HG02884 (cell line): ENCODE measurements around the gene ACTRT1.

ENCODE experiments used
- ATAC-seq: cut with Tn5 transposase; IDR thresholded peaks from one replicate; pipeline ENCODE4 v1.9.1; 2021; ENCODE audit warnings: mild to moderate bottlenecking, moderate library complexity; ENCODE audit not compliant: unreplicated experiment

ACTRT1 gene

DNA sequence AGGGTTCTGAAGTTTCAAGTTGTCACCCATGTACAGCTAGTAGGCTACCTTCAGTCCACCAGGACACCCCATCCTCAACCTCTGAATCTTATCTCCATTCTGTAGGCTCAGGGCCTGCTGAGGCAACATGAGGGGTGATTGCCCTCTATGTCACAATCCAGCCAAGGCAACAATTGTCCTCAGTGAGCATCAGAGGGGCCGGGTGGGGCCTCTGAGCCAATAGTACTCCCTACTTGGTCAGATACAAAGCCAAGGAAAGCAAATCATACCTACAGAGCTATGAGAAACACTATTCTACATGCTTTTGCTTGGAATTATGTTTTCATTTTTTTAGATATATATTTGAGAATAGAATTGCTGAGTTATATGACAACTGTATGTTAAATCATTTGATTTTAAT, at the start of gene ACTRT1:
ACTRT1 (minus strand) TSS at position 101 of the 400 bp plus-strand sequence. CDS start 197 bp downstream, outside the sequence.
- no peak for ATAC-seq

DNA sequence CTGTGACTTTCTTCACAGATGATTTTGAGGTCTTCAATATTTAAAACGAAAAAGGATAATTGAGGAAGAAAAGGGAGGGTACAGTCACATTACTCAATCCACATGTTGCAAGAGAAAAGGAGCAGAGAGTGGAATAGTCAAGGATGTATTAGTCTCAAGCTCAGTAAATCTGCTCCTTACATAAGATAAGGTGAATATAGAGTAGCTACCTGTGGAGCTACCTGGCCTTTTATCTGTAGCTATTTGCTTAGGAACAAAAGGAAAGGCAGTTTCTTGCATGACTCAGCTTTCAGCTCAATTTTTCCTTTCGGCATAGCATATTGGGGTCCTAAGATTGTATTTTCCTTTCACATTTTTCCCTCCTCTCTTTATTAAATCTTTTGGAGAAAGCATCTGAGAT, 26.3 kb upstream of the ACTRT1 start:
- ATAC-seq, result no peak

DNA sequence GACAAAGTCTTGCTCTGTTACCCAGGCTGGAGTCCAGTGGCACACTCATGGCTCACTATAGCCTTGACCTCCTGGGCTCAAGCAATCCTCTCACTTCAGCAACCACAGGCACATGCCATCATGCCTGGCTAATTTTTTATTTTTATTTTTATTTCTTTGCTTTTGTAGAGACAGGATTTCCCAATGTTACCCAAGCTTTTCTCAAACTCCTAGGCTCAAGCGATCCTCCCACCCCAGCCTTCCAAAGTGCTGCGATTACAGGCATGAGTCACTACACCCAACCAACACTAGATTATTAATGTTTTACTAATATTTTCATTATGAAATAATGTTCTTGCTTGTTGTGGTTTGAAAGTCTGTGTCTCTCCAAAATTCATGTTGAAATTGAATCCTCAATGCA, 5.2 kb upstream of the ACTRT1 start:
- ATAC-seq, result no peak

DNA sequence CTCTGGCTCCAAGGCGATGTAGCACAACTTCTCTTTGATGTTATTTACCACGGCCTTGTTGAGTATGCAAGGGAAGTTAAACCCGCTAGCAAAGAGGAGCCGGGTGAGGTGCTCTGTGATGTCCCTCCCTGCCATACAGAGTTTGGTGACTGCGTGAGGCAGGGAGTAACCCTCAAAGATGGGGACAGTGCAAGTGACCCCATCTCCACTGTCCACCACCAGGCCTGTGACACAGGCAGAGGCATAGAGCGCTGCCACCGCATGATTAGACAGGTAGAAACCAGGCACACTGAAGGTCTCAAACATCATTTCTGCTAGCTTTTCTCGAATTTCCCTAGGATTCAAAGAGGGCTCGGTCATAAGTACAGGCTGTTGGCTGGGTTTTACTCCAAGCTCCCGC, 677 bp downstream of the ACTRT1 start:
- no peak for ATAC-seq

DNA sequence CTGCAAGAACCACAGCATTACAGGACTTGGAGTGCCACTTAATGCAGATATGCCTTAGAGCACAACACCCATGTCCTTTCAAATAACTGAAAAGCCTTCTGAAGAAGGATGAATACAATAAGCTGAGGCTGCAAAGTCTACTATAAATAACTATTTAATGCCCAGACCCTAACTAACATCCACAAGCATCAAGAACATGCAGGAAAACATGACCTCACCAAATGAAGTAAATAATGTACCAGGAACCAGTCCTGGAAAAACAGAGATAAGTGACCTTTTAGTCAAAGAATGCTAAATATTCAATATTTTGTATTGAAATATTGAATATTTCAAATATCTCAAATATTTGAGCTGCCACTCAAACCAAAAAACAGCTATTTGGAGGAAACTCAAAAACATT, 16.9 kb downstream of the ACTRT1 start:
- no peak for ATAC-seq

DNA sequence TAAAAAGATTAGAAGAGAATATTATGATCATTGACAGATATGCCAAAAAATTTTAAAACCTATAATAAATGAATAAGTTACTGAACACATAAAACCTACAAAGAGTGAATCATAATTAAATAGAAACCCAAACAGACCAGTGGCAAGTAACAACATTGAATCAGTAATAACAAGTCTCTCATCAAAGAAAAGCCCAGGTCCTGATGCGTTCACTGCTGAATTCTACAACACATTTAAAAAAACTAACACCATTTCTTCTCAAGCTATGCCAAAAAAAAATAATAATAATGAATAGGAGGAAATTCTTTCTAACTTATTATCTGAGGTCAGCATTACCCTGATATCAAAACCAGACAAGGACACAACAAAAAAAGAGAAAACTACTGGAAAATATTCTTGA, 30.6 kb downstream of the ACTRT1 start:
- no peak for ATAC-seq

DNA sequence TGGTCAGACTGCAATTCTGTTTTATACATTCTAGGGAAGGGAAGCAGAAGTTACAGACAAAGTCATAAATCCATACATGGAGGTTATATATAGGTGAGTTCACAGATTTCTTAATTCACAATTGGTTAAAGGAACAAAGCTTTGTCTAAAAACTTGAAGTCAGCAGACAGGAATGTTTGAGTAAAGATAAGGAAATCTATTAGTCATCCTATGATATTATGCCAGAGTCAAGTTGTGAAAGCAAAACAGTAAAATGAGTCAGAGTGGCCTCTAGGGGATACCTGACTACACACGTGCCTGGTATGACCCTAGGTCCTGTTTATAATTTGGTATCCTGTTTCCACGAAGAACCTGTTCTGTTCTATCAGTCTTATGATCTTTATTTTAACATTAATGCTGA, 31.5 kb downstream of the ACTRT1 start:
- ATAC-seq, result no peak

DNA sequence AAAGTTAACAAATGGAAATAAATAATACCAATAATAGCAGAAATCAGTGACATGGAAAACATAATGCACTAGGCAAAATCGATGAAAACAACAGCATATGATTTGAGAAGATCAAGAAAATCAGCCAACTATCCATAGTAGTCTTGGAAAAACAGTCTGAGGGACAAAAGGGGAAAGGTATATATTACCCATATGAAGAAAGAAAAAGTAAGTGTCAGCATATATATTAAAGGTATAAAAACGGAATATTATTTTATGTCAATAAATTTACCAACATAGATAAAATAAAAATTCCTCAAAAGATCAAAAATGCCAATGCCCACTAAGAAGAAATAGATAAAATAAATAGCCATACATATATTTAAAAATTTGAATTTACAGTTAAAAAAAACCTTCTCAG, 33.0 kb downstream of the ACTRT1 start:
- ATAC-seq, result no peak

DNA sequence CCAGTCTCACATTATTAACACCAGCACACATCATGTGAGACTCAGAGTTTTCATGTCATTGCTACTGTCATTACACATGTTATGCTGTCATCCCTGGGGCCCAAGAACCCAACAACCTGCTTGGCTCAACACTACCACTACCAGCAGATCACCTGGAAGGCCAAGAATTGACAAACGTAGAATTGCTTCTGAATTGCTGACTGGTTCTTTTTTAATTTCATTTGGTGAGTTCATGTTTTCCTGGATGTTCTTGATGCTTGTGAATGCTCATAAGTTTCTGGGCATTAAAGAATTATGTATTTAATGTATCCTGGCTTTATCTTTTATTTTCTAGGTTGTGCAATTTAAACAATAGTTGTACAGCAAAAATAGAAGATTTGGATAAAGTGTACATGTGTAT, 40.2 kb downstream of the ACTRT1 start:
- no peak for ATAC-seq

DNA sequence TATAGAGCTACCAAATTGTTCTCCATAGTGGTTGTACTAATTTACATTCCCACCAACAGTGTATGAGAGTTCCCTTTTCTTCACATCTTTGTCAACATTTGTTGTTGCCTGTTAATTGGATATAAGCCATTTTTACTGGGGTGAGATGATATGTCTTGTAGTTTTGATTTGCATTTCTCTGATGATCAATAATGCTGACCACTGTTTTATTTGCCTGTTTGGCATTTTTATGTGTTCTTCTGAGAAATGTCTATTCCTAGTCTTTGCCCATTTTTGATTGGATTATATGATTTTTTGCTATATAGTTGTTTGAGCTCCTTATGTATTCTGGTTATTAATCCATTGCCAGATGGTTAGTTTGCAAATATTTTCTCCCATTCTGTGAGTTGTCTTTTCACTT, 44.3 kb downstream of the ACTRT1 start:
- ATAC-seq, result no peak
